Measurements from ENCODE around the gene TOB1.

The TOB1 gene

GRCh38 chr17:50841949-50842354, 24.2 kb downstream of the TOB1 start (continued):
- TF ChIP-seq, protein P1, sequence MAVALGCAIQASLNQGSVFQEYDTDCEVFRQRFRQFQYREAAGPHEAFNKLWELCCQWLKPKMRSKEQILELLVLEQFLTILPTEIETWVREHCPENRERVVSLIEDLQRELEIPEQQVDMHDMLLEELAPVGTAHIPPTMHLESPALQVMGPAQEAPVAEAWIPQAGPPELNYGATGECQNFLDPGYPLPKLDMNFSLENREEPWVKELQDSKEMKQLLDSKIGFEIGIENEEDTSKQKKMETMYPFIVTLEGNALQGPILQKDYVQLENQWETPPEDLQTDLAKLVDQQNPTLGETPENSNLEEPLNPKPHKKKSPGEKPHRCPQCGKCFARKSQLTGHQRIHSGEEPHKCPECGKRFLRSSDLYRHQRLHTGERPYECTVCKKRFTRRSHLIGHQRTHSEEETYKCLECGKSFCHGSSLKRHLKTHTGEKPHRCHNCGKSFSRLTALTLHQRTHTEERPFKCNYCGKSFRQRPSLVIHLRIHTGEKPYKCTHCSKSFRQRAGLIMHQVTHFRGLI (tag by site-specific recombination; IDR thresholded peaks at IDR 0.05) = no peak
- TF ChIP-seq ZNF514 (tag by site-specific recombination; IDR thresholded peaks at IDR 0.05) (no peak), ZNF341 (tag by site-specific recombination; IDR thresholded peaks at IDR 0.05; ENCODE audit: low read depth) (peak; percentile 70), SP2 (tag by site-specific recombination; IDR thresholded peaks at IDR 0.05) (no peak), MYNN (tag by site-specific recombination; IDR thresholded peaks at IDR 0.05; ENCODE audit: borderline replicate concordance) (no peak), ZXDB (tag by site-specific recombination; IDR thresholded peaks at IDR 0.05) (no peak), ZNF391 (tag by site-specific recombination; IDR thresholded peaks at IDR 0.05; ENCODE audit: borderline replicate concordance, low read depth) (no peak), ZNF2 (tag by site-specific recombination; IDR thresholded peaks at IDR 0.05) (no peak), ZBTB7A (tag by site-specific recombination; IDR thresholded peaks at IDR 0.05; ENCODE audit: low read depth) (no peak), SALL2 (tag by site-specific recombination; IDR thresholded peaks at IDR 0.05; ENCODE audit: borderline replicate concordance) (no peak), HOXA7 (CRISPR knock-in tag; IDR thresholded peaks at IDR 0.05; ENCODE audit: borderline replicate concordance) (no peak), ZBTB17 (tag by site-specific recombination; IDR thresholded peaks at IDR 0.05) (peak; percentile 58), IKZF3 (tag by site-specific recombination; IDR thresholded peaks at IDR 0.05) (no peak), ZNF660 (tag by site-specific recombination; IDR thresholded peaks at IDR 0.05) (no peak), WT1 (tag by site-specific recombination; IDR thresholded peaks at IDR 0.05) (no peak), ZNF292 (tag by site-specific recombination; IDR thresholded peaks at IDR 0.05; ENCODE audit: borderline replicate concordance, low read depth) (no peak), ZNF704 (tag by site-specific recombination; IDR thresholded peaks at IDR 0.05) (no peak), KLF1 (tag by site-specific recombination; IDR thresholded peaks at IDR 0.05) (no peak), ZFHX2 (tag by site-specific recombination; conservative IDR thresholded peaks at IDR 0.05) (no peak), ZNF548 (tag by site-specific recombination; IDR thresholded peaks at IDR 0.05) (no peak), ZSCAN4 (tag by site-specific recombination; IDR thresholded peaks at IDR 0.05) (no peak), CTCF (tag by site-specific recombination; IDR thresholded peaks at IDR 0.05) (peak; percentile 82), ZNF654 (tag by site-specific recombination; IDR thresholded peaks at IDR 0.05; ENCODE audit: low read depth) (peak; percentile 96), ZSCAN16 (tag by site-specific recombination; IDR thresholded peaks at IDR 0.05) (no peak)
- TF ChIP-seq, protein P2, sequence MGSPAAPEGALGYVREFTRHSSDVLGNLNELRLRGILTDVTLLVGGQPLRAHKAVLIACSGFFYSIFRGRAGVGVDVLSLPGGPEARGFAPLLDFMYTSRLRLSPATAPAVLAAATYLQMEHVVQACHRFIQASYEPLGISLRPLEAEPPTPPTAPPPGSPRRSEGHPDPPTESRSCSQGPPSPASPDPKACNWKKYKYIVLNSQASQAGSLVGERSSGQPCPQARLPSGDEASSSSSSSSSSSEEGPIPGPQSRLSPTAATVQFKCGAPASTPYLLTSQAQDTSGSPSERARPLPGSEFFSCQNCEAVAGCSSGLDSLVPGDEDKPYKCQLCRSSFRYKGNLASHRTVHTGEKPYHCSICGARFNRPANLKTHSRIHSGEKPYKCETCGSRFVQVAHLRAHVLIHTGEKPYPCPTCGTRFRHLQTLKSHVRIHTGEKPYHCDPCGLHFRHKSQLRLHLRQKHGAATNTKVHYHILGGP (tag by site-specific recombination; IDR thresholded peaks at IDR 0.05) = no peak
- TF ChIP-seq, protein P3, sequence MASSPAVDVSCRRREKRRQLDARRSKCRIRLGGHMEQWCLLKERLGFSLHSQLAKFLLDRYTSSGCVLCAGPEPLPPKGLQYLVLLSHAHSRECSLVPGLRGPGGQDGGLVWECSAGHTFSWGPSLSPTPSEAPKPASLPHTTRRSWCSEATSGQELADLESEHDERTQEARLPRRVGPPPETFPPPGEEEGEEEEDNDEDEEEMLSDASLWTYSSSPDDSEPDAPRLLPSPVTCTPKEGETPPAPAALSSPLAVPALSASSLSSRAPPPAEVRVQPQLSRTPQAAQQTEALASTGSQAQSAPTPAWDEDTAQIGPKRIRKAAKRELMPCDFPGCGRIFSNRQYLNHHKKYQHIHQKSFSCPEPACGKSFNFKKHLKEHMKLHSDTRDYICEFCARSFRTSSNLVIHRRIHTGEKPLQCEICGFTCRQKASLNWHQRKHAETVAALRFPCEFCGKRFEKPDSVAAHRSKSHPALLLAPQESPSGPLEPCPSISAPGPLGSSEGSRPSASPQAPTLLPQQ (tag by site-specific recombination; IDR thresholded peaks at IDR 0.05) = no peak

Measured in HEK293 (cell line).